Kidney (tissue), 14 donors: ENCODE data around the gene ANGPTL7. TPM values are rescaled to one million over a fixed set of nuclear protein-coding genes. Genes with fewer than 3 reads are reported as not detected.

Experiments used
- DNase-seq, 5 donors: peaks; one replicate each; pipeline ENCODE4 v3.0.0-alpha.2; 2013 to 2020
- FAIRE-seq: peaks from 2 replicates; lab custom pipeline; 2012; peaks lifted over from hg19 to GRCh38; lab: Jason Lieb, UNC
- H3K27ac ChIP-seq, 2 donors: one replicate each; pipeline ENCODE4 v1.7.0; 2013; ENCODE audit warnings: low read depth in 2 of 2, low read length in 2 of 2, inconsistent platforms in 1 of 2
- H3K27me3 ChIP-seq: one replicate; pipeline ENCODE4 v1.7.1; 2013; ENCODE audit warnings: low read length, inconsistent platforms; ENCODE audit not compliant: control insufficient read depth, insufficient read depth
- H3K36me3 ChIP-seq, 3 donors: one replicate each; pipeline versions ENCODE4 v1.7.0 to v1.7.1; 2013; ENCODE audit warnings: low read length in 3 of 3, control low read depth in 1 of 3, inconsistent platforms in 1 of 3; ENCODE audit not compliant: insufficient read depth in 3 of 3, control insufficient read depth in 2 of 3
- H3K4me1 ChIP-seq, 3 donors: one replicate each; pipeline versions ENCODE4 v1.7.0 to v1.7.1; 2013; ENCODE audit warnings: low read length in 3 of 3, inconsistent platforms in 1 of 3, low read depth in 1 of 3; ENCODE audit not compliant: control insufficient read depth in 2 of 3, insufficient read depth in 2 of 3
- H3K4me3 ChIP-seq, 3 donors: one replicate each; pipeline versions ENCODE4 v1.7.0 to v1.8.1; 2013; ENCODE audit warnings: low read length in 3 of 3, control low read depth in 1 of 3, inconsistent platforms in 1 of 3
- H3K9ac ChIP-seq, 3 donors: one replicate each; pipeline versions ENCODE4 v1.7.0 to v1.7.1; 2013; ENCODE audit warnings: low read length in 3 of 3, control low read depth in 1 of 3, inconsistent platforms in 1 of 3
- H3K9me3 ChIP-seq, 3 donors: one replicate each; pipeline versions ENCODE4 v1.7.0 to v1.7.1; 2013; ENCODE audit warnings: low read length in 3 of 3, control low read depth in 1 of 3, inconsistent platforms in 1 of 3; ENCODE audit not compliant: control insufficient read depth in 2 of 3, insufficient read depth in 1 of 3
- intact Hi-C: fragments of 100-400 bp; cut with DNase I; formaldehyde crosslinking; loops from one replicate; pipeline ENCODE4 v1.11.1; 2022
- polyA plus RNA-seq: library from polyadenylated mRNA; stranded (reverse); fragments of 350-450 nt; fragmentation: Illumina TruSeq; extraction: RNeasy Lipid Tissue Mini Kit (QIAGEN cat#74804); gene quantifications from one replicate; pipeline ENCODE4 v1.2.3, GENCODE V29; 2014; ENCODE audit warnings: low read depth, low replicate concordance; ENCODE audit not compliant: insufficient read depth
- total RNA-seq: library from RNA; stranded (reverse); fragmentation: NEBNext Ultra II Directional; extraction: Animal tissue kit (Norgen Biotek cat#: 25700); gene quantifications from one replicate; pipeline ENCODE4 v1.2.1, GENCODE V29; 2021
- TF ChIP-seq, protein P1 (sequence below): IDR thresholded peaks from 3 replicates; pipeline ENCODE4 v1.5.1; 2012; ENCODE audit warnings: mild to moderate bottlenecking, moderate library complexity, borderline replicate concordance; ENCODE audit not compliant: insufficient read depth; ENCODE audit errors: extremely low read depth
- donor health status: control.
- donor health status: control.
- donor health status: control.
- donor health status: control.
- donor health status: control.
- donor health status: DM: yes; HTN: yes; CAD: no.
- donor health status: Normal renal cell carcinoma (clear cell type).

ANGPTL7 gene
- total and polyA plus RNA-seq, 2 donors from 2014 or later = 0.19 to 0.24 TPM

DNA sequence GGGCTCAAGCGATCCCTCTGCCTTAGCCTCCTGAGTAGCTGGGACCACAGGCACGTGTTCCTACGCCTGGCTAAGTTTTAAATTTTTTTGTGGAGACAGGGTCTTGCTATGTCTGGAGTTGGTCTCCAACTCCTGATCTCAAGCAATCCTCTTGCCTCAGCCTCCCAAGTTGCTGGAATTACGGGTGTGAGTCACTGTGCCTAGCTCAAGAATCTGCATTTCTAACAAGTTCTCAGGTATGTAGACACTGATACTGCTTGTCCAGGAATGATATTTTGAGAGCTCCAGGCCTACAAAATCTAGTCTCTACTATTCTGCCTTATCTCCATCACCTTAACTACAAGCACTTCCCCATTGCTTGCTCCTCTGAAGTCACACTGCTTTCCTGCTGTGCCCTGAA, 22.3 kb downstream of the ANGPTL7 start:
- DNase-seq = no peak
- no peak overlapping the region for H3K27ac ChIP-seq
- H3K4me1 ChIP-seq = no peaks in the 10 kb centered on the region
- H3K9me3 ChIP-seq = no peaks in the 10 kb centered on the region
- intact Hi-C loops = no loop called here
- TF ChIP-seq, protein P1, sequence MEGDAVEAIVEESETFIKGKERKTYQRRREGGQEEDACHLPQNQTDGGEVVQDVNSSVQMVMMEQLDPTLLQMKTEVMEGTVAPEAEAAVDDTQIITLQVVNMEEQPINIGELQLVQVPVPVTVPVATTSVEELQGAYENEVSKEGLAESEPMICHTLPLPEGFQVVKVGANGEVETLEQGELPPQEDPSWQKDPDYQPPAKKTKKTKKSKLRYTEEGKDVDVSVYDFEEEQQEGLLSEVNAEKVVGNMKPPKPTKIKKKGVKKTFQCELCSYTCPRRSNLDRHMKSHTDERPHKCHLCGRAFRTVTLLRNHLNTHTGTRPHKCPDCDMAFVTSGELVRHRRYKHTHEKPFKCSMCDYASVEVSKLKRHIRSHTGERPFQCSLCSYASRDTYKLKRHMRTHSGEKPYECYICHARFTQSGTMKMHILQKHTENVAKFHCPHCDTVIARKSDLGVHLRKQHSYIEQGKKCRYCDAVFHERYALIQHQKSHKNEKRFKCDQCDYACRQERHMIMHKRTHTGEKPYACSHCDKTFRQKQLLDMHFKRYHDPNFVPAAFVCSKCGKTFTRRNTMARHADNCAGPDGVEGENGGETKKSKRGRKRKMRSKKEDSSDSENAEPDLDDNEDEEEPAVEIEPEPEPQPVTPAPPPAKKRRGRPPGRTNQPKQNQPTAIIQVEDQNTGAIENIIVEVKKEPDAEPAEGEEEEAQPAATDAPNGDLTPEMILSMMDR = no peak
- no peak overlapping the region for H3K4me3 ChIP-seq
- FAIRE-seq = no peak
- no peaks in the 10 kb centered on the region for H3K27me3 ChIP-seq
- H3K36me3 ChIP-seq = peaks cover 8 to 78% (median 57%) of the 10 kb centered on the region in 3 donors
- no peak overlapping the region for H3K9ac ChIP-seq

DNA sequence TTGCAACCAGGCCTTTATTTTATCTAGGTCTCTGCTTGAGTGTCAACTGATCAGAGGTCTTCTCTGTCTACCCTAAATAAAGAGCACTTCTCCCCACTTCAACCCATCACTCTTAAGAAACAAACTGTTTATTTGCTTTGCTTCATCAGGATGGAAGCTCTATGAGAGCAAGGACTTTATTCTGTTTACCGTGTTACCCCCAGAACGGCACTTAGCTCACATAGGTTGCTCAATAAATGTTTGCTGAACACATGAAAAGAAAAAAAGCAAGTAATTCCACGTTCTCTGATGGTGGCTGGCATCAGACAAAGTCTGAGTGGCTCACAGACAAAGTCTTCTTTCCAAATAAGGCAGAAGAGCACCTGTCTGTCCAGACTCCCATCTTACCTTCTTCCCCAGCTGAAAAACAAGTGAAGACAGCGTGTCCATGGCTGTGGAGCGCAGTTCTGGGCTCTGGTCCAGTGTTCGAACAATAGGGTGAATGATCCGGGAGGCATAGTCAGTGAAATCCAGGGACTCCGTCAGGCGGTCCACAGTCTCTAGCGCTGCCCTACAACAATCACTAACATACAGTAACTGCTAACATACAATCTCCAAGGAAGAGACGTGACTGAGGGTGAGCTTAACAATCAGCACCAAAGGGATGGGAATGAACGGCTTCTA, 22.9 kb downstream of the ANGPTL7 start:
- no peak overlapping the region for H3K9ac ChIP-seq
- peaks cover 8 to 75% (median 55%) of the 10 kb centered on the region in 3 donors for H3K36me3 ChIP-seq
- FAIRE-seq (no peak), DNase-seq (no peak)
- no peaks in the 10 kb centered on the region for H3K27me3 ChIP-seq
- intact Hi-C loops = no loop called here
- no peak overlapping the region for H3K27ac ChIP-seq
- no peak overlapping the region for H3K4me3 ChIP-seq
- no peaks in the 10 kb centered on the region for H3K4me1 ChIP-seq
- H3K9me3 ChIP-seq = no peaks in the 10 kb centered on the region
- TF ChIP-seq, protein P1 = no peak

DNA sequence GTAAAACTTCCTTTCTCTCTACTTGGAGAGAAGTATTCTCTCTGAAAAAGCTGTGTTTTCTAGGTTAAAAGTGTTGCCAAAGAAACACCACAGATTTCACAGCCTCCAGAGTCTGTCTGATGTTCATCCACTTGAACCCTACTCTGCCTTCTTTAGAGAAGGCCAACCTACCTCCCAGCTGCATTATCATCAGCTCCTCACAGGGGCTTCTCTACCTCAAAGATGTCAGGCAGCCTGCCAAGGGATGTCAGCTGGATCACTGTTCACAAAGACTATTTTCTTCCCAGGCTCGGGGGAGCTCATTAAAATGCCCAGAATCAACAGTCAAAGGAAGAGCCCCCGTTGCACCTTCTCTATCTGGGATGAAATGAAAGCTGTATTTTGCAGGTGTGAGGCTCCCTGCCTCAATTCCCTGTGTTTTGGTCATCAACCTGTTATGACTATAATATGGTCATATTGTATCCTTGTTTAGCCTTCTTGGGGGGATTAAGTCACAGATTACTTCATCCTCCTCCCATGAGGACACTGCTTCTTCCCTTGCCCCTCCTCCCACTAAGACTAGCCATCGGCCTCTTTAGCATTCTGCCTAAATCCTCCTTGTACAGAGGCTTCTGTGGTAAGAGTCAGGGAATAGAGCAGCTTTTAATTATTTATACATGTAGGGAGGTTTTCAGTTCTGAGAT, 25.7 kb downstream of the ANGPTL7 start:
- H3K4me1 ChIP-seq = no peaks in the 10 kb centered on the region
- H3K4me3 ChIP-seq = no peak overlapping the region
- H3K9ac ChIP-seq = no peak overlapping the region
- TF ChIP-seq, protein P1 = no peak
- H3K27ac ChIP-seq = no peak overlapping the region
- no peaks in the 10 kb centered on the region for H3K9me3 ChIP-seq
- no peaks in the 10 kb centered on the region for H3K27me3 ChIP-seq
- no peak for FAIRE-seq
- peaks cover 8 to 76% (median 48%) of the 10 kb centered on the region in 3 donors for H3K36me3 ChIP-seq
- intact Hi-C loops = no loop called here
- DNase-seq = no peak
